ENCODE data around the gene GLIPR1L2.

GLIPR1L2 gene

GRCh38 chr12:75419841-75420240 is 29.0 kb downstream of the GLIPR1L2 start:
- TF ChIP-seq CTCF (IDR thresholded peaks at IDR 0.05; ENCODE audit: borderline replicate concordance, control extremely low read depth, extremely low read depth, insufficient read depth, missing control alignments): no peak
- DNase-seq (ENCODE audit: low spot score): no peak
- in situ Hi-C loops (cut with MboI; ENCODE audit: low sequenced_read_pairs, unreplicated experiment): no loop called here

- in situ Hi-C loops (cut with MboI; ENCODE audit: low sequenced_read_pairs, unreplicated experiment): no loop called here
- TF ChIP-seq CTCF (IDR thresholded peaks at IDR 0.05; ENCODE audit: borderline replicate concordance, control extremely low read depth, extremely low read depth, insufficient read depth, missing control alignments): no peak
- no peak for DNase-seq (ENCODE audit: low spot score)
These were observed 36.6 kb downstream of the GLIPR1L2 start for GRCh38 chr12:75427491-75427890.

GRCh38 chr12:75428767-75429166 is 37.9 kb downstream of the GLIPR1L2 start:
- TF ChIP-seq CTCF (IDR thresholded peaks at IDR 0.05; ENCODE audit: borderline replicate concordance, control extremely low read depth, extremely low read depth, insufficient read depth, missing control alignments): no peak
- DNase-seq (ENCODE audit: low spot score): no peak
- in situ Hi-C loops (cut with MboI; ENCODE audit: low sequenced_read_pairs, unreplicated experiment): no loop called here

GRCh38 chr12:75432924-75433323 is 42.0 kb downstream of the GLIPR1L2 start:
- no peak for DNase-seq (ENCODE audit: low spot score)
- TF ChIP-seq CTCF (IDR thresholded peaks at IDR 0.05; ENCODE audit: borderline replicate concordance, control extremely low read depth, extremely low read depth, insufficient read depth, missing control alignments): no peak
- in situ Hi-C loops (cut with MboI; ENCODE audit: low sequenced_read_pairs, unreplicated experiment): no loop called here

GRCh38 chr12:75437564-75437963 is 46.7 kb downstream of the GLIPR1L2 start:
- TF ChIP-seq CTCF (IDR thresholded peaks at IDR 0.05; ENCODE audit: borderline replicate concordance, control extremely low read depth, extremely low read depth, insufficient read depth, missing control alignments): no peak
- in situ Hi-C loops (cut with MboI; ENCODE audit: low sequenced_read_pairs, unreplicated experiment): no loop called here
- DNase-seq (ENCODE audit: low spot score): peak; percentile 9

- no peak for TF ChIP-seq CTCF (IDR thresholded peaks at IDR 0.05; ENCODE audit: borderline replicate concordance, control extremely low read depth, extremely low read depth, insufficient read depth, missing control alignments)
- no peak for DNase-seq (ENCODE audit: low spot score)
- in situ Hi-C loops (cut with MboI; ENCODE audit: low sequenced_read_pairs, unreplicated experiment): no loop called here
These were observed 47.3 kb downstream of the GLIPR1L2 start for GRCh38 chr12:75438059-75438754.
